Measurements from ENCODE around the gene MOBP. TPM values are rescaled to one million over a fixed set of nuclear protein-coding genes. Genes with fewer than 3 reads are reported as not detected.
A peak's percentile ranks its signal among the peaks of the same experiment; 100 is the strongest.

Gene MOBP
- total and polyA plus RNA-seq, 8 donors, result 0.06 to 0.92 (median 0.43) TPM; not detected in 4

DNA sequence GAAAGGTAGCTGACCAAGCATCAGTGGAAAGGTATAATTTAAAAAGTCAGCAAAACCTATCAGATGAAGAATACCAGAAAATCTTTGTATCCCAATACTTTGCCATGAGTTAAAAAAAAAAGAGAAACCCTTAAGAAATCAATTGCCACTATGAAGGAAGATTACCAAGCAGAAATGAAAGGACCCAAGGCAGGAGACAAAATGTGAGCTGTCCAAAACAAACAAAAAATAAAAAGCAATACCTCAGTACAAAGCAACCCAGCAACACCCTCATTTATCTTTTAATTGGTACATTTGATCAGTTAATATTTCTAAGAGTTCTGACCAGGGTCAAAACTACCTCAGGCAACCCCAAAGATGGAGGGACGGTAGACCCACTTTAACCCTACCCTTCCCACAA lies 65.3 kb downstream of the MOBP start:
- H3K27ac ChIP-seq, result no peak overlapping the region
- no peak for DNase-seq
- TF ChIP-seq POLR2A (IDR thresholded peaks at IDR 0.05) (no peak), POLR2AphosphoS5 (IDR thresholded peaks at IDR 0.05) (no peak), EP300 (IDR thresholded peaks at IDR 0.05) (no peak)
- TF ChIP-seq, protein P1, sequence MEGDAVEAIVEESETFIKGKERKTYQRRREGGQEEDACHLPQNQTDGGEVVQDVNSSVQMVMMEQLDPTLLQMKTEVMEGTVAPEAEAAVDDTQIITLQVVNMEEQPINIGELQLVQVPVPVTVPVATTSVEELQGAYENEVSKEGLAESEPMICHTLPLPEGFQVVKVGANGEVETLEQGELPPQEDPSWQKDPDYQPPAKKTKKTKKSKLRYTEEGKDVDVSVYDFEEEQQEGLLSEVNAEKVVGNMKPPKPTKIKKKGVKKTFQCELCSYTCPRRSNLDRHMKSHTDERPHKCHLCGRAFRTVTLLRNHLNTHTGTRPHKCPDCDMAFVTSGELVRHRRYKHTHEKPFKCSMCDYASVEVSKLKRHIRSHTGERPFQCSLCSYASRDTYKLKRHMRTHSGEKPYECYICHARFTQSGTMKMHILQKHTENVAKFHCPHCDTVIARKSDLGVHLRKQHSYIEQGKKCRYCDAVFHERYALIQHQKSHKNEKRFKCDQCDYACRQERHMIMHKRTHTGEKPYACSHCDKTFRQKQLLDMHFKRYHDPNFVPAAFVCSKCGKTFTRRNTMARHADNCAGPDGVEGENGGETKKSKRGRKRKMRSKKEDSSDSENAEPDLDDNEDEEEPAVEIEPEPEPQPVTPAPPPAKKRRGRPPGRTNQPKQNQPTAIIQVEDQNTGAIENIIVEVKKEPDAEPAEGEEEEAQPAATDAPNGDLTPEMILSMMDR (IDR thresholded peaks at IDR 0.05), result no peak
- WGBS, 5 donors, result 13 to 40% (median 26%) methylated on average over 1 of the region's 1 CpG
- no peaks in the 10 kb centered on the region for H3K9me3 ChIP-seq
- H3K4me3 ChIP-seq, result no peak overlapping the region
- intact Hi-C loops (cut with DNase I; ENCODE audit: low total_unique reads), result no loop called here
- H3K36me3 ChIP-seq, result no peaks in the 10 kb centered on the region
- H3K27me3 ChIP-seq, result no peaks in the 10 kb centered on the region
- no peaks in the 10 kb centered on the region for H3K4me1 ChIP-seq

DNA sequence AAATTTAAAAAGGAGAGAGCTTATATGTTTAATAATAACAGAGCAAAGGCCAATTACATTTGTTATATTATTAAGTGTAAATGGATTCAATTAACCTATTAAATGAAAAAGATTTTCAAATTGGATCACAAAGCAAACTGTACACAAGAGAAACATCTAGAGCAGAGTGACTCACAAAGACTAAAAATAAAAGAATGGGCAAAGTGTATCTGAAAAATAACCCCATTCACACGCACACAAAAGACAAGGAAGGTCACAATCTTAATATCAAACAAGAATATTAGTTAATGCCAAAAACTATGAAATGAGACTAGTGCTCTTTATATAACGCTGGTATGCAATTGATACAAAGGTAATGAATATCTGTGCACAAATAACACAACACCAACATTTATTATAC lies 65.7 kb downstream of the MOBP start:
- no peak for DNase-seq
- no peaks in the 10 kb centered on the region for H3K4me1 ChIP-seq
- H3K4me3 ChIP-seq, result no peak overlapping the region
- WGBS, 5 donors, result 12 to 38% (median 18%) methylated on average over 2 of the region's 2 CpGs
- no peaks in the 10 kb centered on the region for H3K36me3 ChIP-seq
- intact Hi-C loops (cut with DNase I; ENCODE audit: low total_unique reads), result no loop called here
- no peaks in the 10 kb centered on the region for H3K27me3 ChIP-seq
- no peak overlapping the region for H3K27ac ChIP-seq
- no peak for TF ChIP-seq EP300 (IDR thresholded peaks at IDR 0.05)
- TF ChIP-seq, protein P1 (IDR thresholded peaks at IDR 0.05), result no peak
- no peak for TF ChIP-seq POLR2AphosphoS5 (IDR thresholded peaks at IDR 0.05)
- TF ChIP-seq POLR2A (IDR thresholded peaks at IDR 0.05), result no peak
- no peaks in the 10 kb centered on the region for H3K9me3 ChIP-seq

GRCh38 chr3:39540162-39540921 lies 72.9 kb downstream of the MOBP start:
- intact Hi-C loops (cut with DNase I; ENCODE audit: low total_unique reads), result no loop called here
- Histone ChIP-seq H3K4me1 (no peaks in the 10 kb centered on the region), H3K9me3 (no peaks in the 10 kb centered on the region), H3K36me3 (no peaks in the 10 kb centered on the region), H3K4me3 (no peak overlapping the region), H3K27ac (no peak overlapping the region), H3K27me3 (no peaks in the 10 kb centered on the region)
- WGBS, 5 donors, result 47 to 69% (median 49%) methylated on average over 1 of the region's 1 CpG
- TF ChIP-seq POLR2AphosphoS5 (IDR thresholded peaks at IDR 0.05) (no peak), EP300 (IDR thresholded peaks at IDR 0.05) (no peak), POLR2A (IDR thresholded peaks at IDR 0.05) (no peak)
- TF ChIP-seq, protein P1 (IDR thresholded peaks at IDR 0.05), result no peak
- no peak for DNase-seq

DNA sequence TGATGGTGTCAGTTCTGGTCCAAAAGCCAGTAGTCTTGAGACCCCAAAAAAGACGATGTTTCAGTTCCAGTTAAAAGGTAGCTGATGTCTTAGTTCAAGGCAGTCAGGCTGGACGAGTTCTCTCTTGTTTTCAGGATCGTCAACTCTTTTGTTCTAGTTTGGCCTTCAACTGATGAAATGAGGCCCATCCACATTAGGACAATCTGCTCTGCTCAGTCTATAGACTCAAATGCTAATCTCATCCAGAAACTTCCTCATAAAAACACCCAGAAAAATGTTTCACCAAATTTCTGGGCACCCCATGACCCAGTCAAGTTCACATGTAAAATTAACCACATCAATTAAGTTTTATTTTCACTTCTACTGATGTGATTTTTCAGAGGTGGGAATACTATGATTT lies 74.0 kb downstream of the MOBP start:
- Histone ChIP-seq H3K9me3 (no peaks in the 10 kb centered on the region), H3K36me3 (no peaks in the 10 kb centered on the region), H3K4me1 (no peaks in the 10 kb centered on the region), H3K27me3 (no peaks in the 10 kb centered on the region), H3K4me3 (no peak overlapping the region), H3K27ac (no peak overlapping the region)
- no peak for TF ChIP-seq POLR2A (IDR thresholded peaks at IDR 0.05)
- no peak for DNase-seq
- intact Hi-C loops (cut with DNase I; ENCODE audit: low total_unique reads), result no loop called here
- 67 to 77% (median 75%) methylated on average over 3 of the region's 3 CpGs for WGBS, 5 donors

DNA sequence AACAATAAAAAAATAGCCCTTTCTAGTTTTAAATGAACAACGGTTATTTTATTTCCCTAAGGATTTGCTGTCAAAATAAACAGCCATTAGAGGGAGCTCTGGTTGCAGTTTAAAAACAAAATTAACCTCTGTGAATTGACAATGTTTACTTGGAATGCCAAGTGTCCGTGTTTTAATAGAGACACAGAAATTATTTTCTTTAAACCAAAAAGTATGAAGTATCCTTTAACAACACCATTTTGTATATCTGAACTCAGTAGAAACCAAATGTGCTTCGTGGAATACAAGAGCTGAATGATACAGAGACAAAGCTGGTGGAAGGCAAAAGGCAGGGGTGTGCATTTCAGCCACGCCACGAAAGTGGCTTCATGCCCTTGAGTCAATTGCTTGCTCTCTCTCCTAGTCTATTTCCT lies 74.4 kb downstream of the MOBP start:
- Histone ChIP-seq H3K4me3 (no peak overlapping the region), H3K36me3 (no peaks in the 10 kb centered on the region), H3K27me3 (no peaks in the 10 kb centered on the region), H3K4me1 (no peaks in the 10 kb centered on the region), H3K27ac (no peak overlapping the region), H3K9me3 (no peaks in the 10 kb centered on the region)
- peak in 1 of 2 donors; percentile 8 for DNase-seq
- intact Hi-C loops (cut with DNase I; ENCODE audit: low total_unique reads), result no loop called here
- TF ChIP-seq EP300 (IDR thresholded peaks at IDR 0.05), result no peak
- TF ChIP-seq POLR2AphosphoS5 (IDR thresholded peaks at IDR 0.05), result no peak
- TF ChIP-seq, protein P1 (IDR thresholded peaks at IDR 0.05), result peak in 1 of 7 experiments; percentile 34
- 16 to 35% (median 22%) methylated on average over 5 of the region's 5 CpGs for WGBS, 5 donors

Data from stomach (tissue), 9 donors.